B cell (primary cell): ENCODE data around the gene DENND1A. TPM values are rescaled to one million over a fixed set of nuclear protein-coding genes. Genes with fewer than 3 reads are reported as not detected.

Experiments used
- ATAC-seq: fragments of 200-7000 bp; cut with Tn5 transposase; one replicate; pipeline ENCODE4 v1.10.0; 2021; ENCODE audit warnings: low read depth, mild to moderate bottlenecking, moderate number of reproducible peaks, moderate library complexity
- CTCF ChIA-PET: fragments of 350-600 bp; sonication (Branson Sonifier 250); formaldehyde crosslinking; loops from one replicate; lab custom pipeline; 2021; ENCODE audit warnings: antibody characterized with exemption, inconsistent platforms; lab: Charles Lee
- POLR2A ChIA-PET: fragments of 350-600 bp; sonication (Branson Sonifier 250); formaldehyde crosslinking; loops from one replicate; lab custom pipeline; 2021; ENCODE audit warnings: antibody characterized with exemption; lab: Charles Lee
- DNase-seq: peaks from one replicate; pipeline ENCODE4 v3.0.0; 2013
- H2AFZ ChIP-seq: 2 replicates; pipeline ENCODE4 v1.6.1; 2012; ENCODE audit warnings: mild to moderate bottlenecking, low read depth, low read length; ENCODE audit not compliant: insufficient read depth, poor library complexity, severe bottlenecking
- H3K27ac ChIP-seq, 2 donors: 1 replicate in 1 of 2; 2 replicates in 1 of 2; pipeline ENCODE4 v1.5.1; 2012 to 2013; ENCODE audit warnings: low read length in 2 of 2, mild to moderate bottlenecking in 2 of 2, moderate library complexity in 1 of 2
- H3K27me3 ChIP-seq, 4 experiments: fragments of 200-600 bp in 1 of 4; sonication (generic) in 1 of 4; replicated peaks in 1 of 4; 1 replicate in 2 of 4; 2 replicates in 2 of 4; pipeline versions ENCODE4 v1.6.1 to v1.7.0; 2013 to 2016; ENCODE audit warnings: low read length in 3 of 4, mild to moderate bottlenecking in 2 of 4, mixed read lengths in 1 of 4, moderate library complexity in 1 of 4; ENCODE audit not compliant: insufficient read depth in 4 of 4, control insufficient read depth in 3 of 4; ENCODE audit errors: control extremely low read depth in 1 of 4
- H3K36me3 ChIP-seq, 2 experiments: replicated peaks in 1 of 2; 1 replicate in 1 of 2; 2 replicates in 1 of 2; pipeline versions ENCODE4 v1.6.1 to v1.7.1; 2013; ENCODE audit warnings: low read length in 1 of 2; ENCODE audit not compliant: insufficient read depth in 2 of 2, control insufficient read depth in 1 of 2; ENCODE audit errors: control extremely low read depth in 1 of 2, extremely low read depth in 1 of 2
- H3K4me1 ChIP-seq, 2 donors: fragments of 200-600 bp in 1 of 2; sonication (generic) in 1 of 2; 1 replicate in 1 of 2; 2 replicates in 1 of 2; pipeline versions ENCODE4 v1.5.1 to v1.6.1; 2013 to 2017; ENCODE audit warnings: low read length in 2 of 2; ENCODE audit not compliant: control insufficient read depth in 2 of 2, insufficient read depth in 2 of 2
- H3K4me2 ChIP-seq: replicated peaks from 2 replicates; pipeline ENCODE3; 2012; ENCODE audit warnings: mild to moderate bottlenecking, low read depth, low read length; ENCODE audit not compliant: poor library complexity, severe bottlenecking
- H3K4me3 ChIP-seq, 5 experiments: fragments of 200-600 bp in 1 of 5; sonication (generic) in 1 of 5; 1 replicate in 3 of 5; 2 replicates in 2 of 5; pipeline versions ENCODE4 v1.5.1 to v1.7.0; 2011 to 2016; ENCODE audit warnings: low read length in 4 of 5, mild to moderate bottlenecking in 4 of 5, low read depth in 2 of 5, control low read depth in 1 of 5, moderate library complexity in 1 of 5; ENCODE audit not compliant: insufficient read depth in 1 of 5; ENCODE audit errors: control extremely low read depth in 1 of 5, extremely low read depth in 1 of 5
- H3K79me2 ChIP-seq: fragments of 200-600 bp; sonication (generic); one replicate; pipeline ENCODE4 v1.6.0; 2016; ENCODE audit warnings: low read length; ENCODE audit not compliant: control insufficient read depth, insufficient read depth
- H3K9ac ChIP-seq: fragments of 200-600 bp; sonication (generic); 2 replicates; pipeline ENCODE4 v1.6.1; 2017; ENCODE audit warnings: mild to moderate bottlenecking, low read length, moderate library complexity
- H3K9me3 ChIP-seq, 3 donors: one replicate each; pipeline versions ENCODE4 v1.6.1 to v1.7.1; 2013; ENCODE audit warnings: low read length in 2 of 3; ENCODE audit not compliant: control insufficient read depth in 2 of 3, insufficient read depth in 1 of 3; ENCODE audit errors: control extremely low read depth in 1 of 3
- H4K20me1 ChIP-seq: 2 replicates; pipeline ENCODE4 v1.6.0; 2012; ENCODE audit warnings: mild to moderate bottlenecking, low read length; ENCODE audit not compliant: insufficient read depth, control insufficient read depth, poor library complexity, severe bottlenecking
- H3K27ac Mint-ChIP-seq: one replicate; pipeline ENCODE4 v1.8.0; 2021; ENCODE audit warnings: mixed read lengths
- H3K27me3 Mint-ChIP-seq: one replicate; pipeline ENCODE4 v1.8.0; 2021; ENCODE audit warnings: mixed read lengths
- H3K4me1 Mint-ChIP-seq: one replicate; pipeline ENCODE4 v1.8.0; 2021; ENCODE audit warnings: mixed read lengths
- H3K4me3 Mint-ChIP-seq: one replicate; pipeline ENCODE4 v1.8.0; 2021; ENCODE audit warnings: mixed read lengths
- H3K9me3 Mint-ChIP-seq: one replicate; pipeline ENCODE4 v1.8.0; 2022; ENCODE audit warnings: mixed read lengths; ENCODE audit not compliant: insufficient read depth
- CTCF ChIP-seq: fragments of 200-600 bp; IDR thresholded peaks from one replicate; pipeline ENCODE4 v1.8.0; 2022; ENCODE audit warnings: antibody characterized with exemption, mild to moderate bottlenecking
- EZH2 ChIP-seq: IDR thresholded peaks from 2 replicates; pipeline ENCODE4 v1.6.1; 2012; ENCODE audit warnings: borderline replicate concordance, low read depth, mild to moderate bottlenecking, moderate library complexity, low read length; ENCODE audit not compliant: insufficient read depth, poor library complexity, severe bottlenecking
- WGBS: methylation state at CpG from one replicate; pipeline ENCODE4 v1.1.5; 2013; ENCODE audit warnings: missing lambda C conversion rate; ENCODE audit not compliant: insufficient coverage; 5-methylcytosine and 5-hydroxymethylcytosine counted together
- intact Hi-C: fragments of 100-400 bp; cut with micrococcal nuclease; formaldehyde crosslinking; loops from one replicate; pipeline ENCODE4 v1.10.0; 2022
- polyA plus RNA-seq: library from polyadenylated mRNA; depleted of rRNA; stranded (reverse); fragments of >200 nt; gene quantifications from 2 replicates; pipeline ENCODE4 v1.2.3, GENCODE V29; 2012
- total RNA-seq, 2 donors: library from RNA; stranded (reverse); fragments of 120-200 nt in 1 of 2; gene quantifications; 1 replicate in 1 of 2; 2 replicates in 1 of 2; pipeline versions ENCODE4 v1.2.3 to v1.2.4, GENCODE V29; 2013 to 2022

The DENND1A gene
- total and polyA plus RNA-seq, 2 donors (not counting 1 experiment from before 2014, with no cell fraction given) = 10.8 to 26.0 TPM

- TF ChIP-seq CTCF (no peak), EZH2 (no peak)
- H3K27ac Mint-ChIP-seq = no peak overlapping the region
- no peak overlapping the region for H3K27ac ChIP-seq
- intact Hi-C loops = no loop called here
- no peaks in the 10 kb centered on the region for H3K4me1 ChIP-seq
- WGBS = 84% methylated on average over 3 of the region's 3 CpGs
- peaks cover 6% of the 10 kb centered on the region for H4K20me1 ChIP-seq
- DNase-seq (no peak), ATAC-seq (no peak)
- H3K4me2 ChIP-seq = no peak overlapping the region
- no peak overlapping the region for H2AFZ ChIP-seq
- H3K27me3 Mint-ChIP-seq = no peaks in the 10 kb centered on the region
- no peak overlapping the region for H3K9ac ChIP-seq
- no peaks in the 10 kb centered on the region for H3K4me1 Mint-ChIP-seq
- H3K79me2 ChIP-seq = no peaks in the 10 kb centered on the region
- no peaks in the 10 kb centered on the region for H3K36me3 ChIP-seq
- H3K4me3 ChIP-seq = no peak overlapping the region
- no peaks in the 10 kb centered on the region for H3K9me3 ChIP-seq
- ChIA-PET POLR2A (interaction anchor here (0.7 kb wide), 1 partner anchor 845 kb away, joined by 3 read pairs; no protein-coding TSS in a partner anchor), CTCF (interaction anchor here (1.1 to 6.7 kb wide), 2 partner anchors 500 to 996 kb away, joined by 6 to 80 read pairs; no protein-coding TSS in a partner anchor)
- H3K4me3 Mint-ChIP-seq = no peak overlapping the region
- no peaks in the 10 kb centered on the region for H3K27me3 ChIP-seq
- H3K9me3 Mint-ChIP-seq = no peaks in the 10 kb centered on the region
Observed at GRCh38 chr9:123540457-123540856, 389.5 kb downstream of the DENND1A start.

GRCh38 chr9:123537809-123538208 lies 392.1 kb downstream of the DENND1A start:
- Histone ChIP-seq H2AFZ (no peak overlapping the region), H4K20me1 (no peaks in the 10 kb centered on the region), H3K27me3 (no peaks in the 10 kb centered on the region), H3K27ac (no peak overlapping the region), H3K4me1 (no peaks in the 10 kb centered on the region), H3K9ac (no peak overlapping the region), H3K4me3 (no peak overlapping the region), H3K4me2 (no peak overlapping the region), H3K9me3 (no peaks in the 10 kb centered on the region), H3K79me2 (no peaks in the 10 kb centered on the region), H3K36me3 (peaks cover 0 to 9% of the 10 kb centered on the region in 2 experiments)
- no peak for DNase-seq
- CTCF ChIA-PET = no interaction called here
- ATAC-seq = no peak
- H3K9me3 Mint-ChIP-seq = peaks cover 6% of the 10 kb centered on the region
- H3K27ac Mint-ChIP-seq = no peak overlapping the region
- no peaks in the 10 kb centered on the region for H3K27me3 Mint-ChIP-seq
- H3K4me3 Mint-ChIP-seq = no peak overlapping the region
- intact Hi-C loops = no loop called here
- POLR2A ChIA-PET = no interaction called here
- H3K4me1 Mint-ChIP-seq = no peaks in the 10 kb centered on the region
- no peak for TF ChIP-seq CTCF
- TF ChIP-seq EZH2 = no peak
- WGBS = 100% methylated on average over 2 of the region's 3 CpGs
